Activated naive CD4-positive, alpha-beta T cell treated with anti-CD3 and anti-CD28 coated beads, Interleukin-2, amount 50 U/mL, for 72 hours (primary cell): ENCODE measurements around the gene NINJ2. TPM values are rescaled to one million over a fixed set of nuclear protein-coding genes. Genes with fewer than 3 reads are reported as not detected.
"Not testable (repeated sequence)": the region's sequence is repeated elsewhere in the genome, so short reads cannot be mapped to it uniquely, and the experiment has no call there.

Experiments used
- ATAC-seq, 2 donors: fragments of 150-1000 bp; cut with Tn5 transposase; 2 replicates each; pipeline ENCODE4 v1.10.0; 2021; ENCODE audit warnings: mild to moderate bottlenecking in 2 of 2, moderate library complexity in 2 of 2
- DNase-seq, 2 donors: peaks; one replicate each; pipeline ENCODE4 v3.0.0; 2021 to 2022; ENCODE audit warnings: low spot score in 2 of 2
- H3K27ac Mint-ChIP-seq, 2 donors: one replicate each; pipeline ENCODE4 v1.8.0; 2022; ENCODE audit warnings: mild to moderate bottlenecking in 2 of 2, mixed read lengths in 2 of 2
- H3K36me3 Mint-ChIP-seq, 2 donors: one replicate each; pipeline ENCODE4 v1.8.0; 2022; ENCODE audit warnings: mixed read lengths in 2 of 2
- H3K9me3 Mint-ChIP-seq, 2 donors: one replicate each; pipeline ENCODE4 v1.8.0; 2022; ENCODE audit warnings: mixed read lengths in 2 of 2
- total RNA-seq, 2 donors: library from RNA; stranded (reverse); gene quantifications; one replicate each; pipeline ENCODE4 v1.2.3, GENCODE V29; 2022

The NINJ2 gene
- total RNA-seq, 2 donors from 2014 or later: 1.4 to 6.1 TPM

DNA sequence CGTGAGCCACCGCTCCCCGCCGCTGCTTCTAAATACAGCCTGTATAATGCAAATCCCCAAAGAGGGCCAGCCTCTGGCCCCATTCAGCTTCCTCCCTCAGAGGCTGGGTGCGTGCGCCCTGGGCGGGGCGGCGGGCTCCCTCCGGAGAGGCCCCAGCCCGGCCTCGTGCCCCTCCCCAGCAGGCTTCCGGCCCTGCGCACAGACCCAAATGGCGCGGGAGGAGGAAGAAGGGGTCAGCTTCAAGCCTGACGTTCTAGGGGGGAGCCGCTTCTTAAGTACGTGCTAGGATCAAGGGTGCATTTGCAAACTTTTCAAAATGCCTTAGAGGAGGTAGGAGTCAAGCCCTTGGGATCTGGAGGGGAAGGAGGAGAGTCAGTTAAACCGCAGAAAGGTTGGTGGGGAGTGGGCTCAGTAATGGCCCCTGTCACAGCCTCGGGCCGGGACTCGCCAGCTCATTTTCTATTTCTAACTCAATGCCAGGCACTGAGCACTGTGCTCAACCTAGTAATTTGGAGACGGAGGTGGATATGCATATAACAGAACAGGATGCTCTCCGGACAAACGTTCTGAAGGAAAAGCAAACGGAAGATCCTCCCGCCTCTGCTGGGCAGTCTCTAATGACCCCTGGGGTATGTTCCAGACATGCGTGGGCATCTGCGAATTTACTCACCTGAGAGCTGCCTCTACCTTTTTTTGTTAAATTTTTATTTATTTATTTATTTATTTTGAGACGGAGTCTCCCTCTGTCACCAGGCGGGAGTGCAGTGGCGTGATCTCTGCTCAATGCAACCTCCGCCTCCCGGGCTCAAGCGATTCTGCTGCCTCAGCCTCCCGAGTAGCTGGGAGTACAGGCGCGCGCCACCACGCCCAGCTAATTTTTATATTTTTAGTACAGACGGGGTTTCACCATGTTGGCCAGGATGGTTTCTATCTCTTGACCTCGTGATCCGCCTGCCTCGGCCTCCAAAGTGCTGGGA is 32.3 kb downstream of the NINJ2 start:
- ATAC-seq: peak in 1 of 2 donors; percentile 98
- peak in 1 of 2 donors; percentile 65 for DNase-seq
- Mint-ChIP-seq H3K36me3 (peaks cover 0 to 6% of the 10 kb centered on the region in 2 donors), H3K27ac (peak overlapping the region in 1 of 2 donors; percentile 96), H3K9me3 (no peaks in the 10 kb centered on the region)

DNA sequence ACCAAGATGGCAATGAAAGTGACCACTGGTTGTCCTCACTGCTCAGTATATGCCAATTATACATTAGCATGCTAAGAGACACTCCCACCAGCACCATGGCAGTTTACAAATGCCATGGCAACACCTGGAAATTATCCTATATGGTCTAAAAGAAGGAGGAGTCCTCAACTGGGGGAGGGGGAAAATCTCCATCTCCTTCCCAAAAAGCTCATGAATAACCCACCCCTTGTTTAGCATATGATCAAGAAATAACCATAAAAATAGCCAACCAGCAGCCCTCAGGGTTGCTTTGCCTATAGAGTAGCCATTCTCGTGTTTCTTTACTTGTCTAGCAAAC is 34.5 kb downstream of the NINJ2 start:
- not testable (repeated sequence) for DNase-seq, ATAC-seq, H3K9me3 Mint-ChIP-seq, H3K36me3 Mint-ChIP-seq, H3K27ac Mint-ChIP-seq

DNA sequence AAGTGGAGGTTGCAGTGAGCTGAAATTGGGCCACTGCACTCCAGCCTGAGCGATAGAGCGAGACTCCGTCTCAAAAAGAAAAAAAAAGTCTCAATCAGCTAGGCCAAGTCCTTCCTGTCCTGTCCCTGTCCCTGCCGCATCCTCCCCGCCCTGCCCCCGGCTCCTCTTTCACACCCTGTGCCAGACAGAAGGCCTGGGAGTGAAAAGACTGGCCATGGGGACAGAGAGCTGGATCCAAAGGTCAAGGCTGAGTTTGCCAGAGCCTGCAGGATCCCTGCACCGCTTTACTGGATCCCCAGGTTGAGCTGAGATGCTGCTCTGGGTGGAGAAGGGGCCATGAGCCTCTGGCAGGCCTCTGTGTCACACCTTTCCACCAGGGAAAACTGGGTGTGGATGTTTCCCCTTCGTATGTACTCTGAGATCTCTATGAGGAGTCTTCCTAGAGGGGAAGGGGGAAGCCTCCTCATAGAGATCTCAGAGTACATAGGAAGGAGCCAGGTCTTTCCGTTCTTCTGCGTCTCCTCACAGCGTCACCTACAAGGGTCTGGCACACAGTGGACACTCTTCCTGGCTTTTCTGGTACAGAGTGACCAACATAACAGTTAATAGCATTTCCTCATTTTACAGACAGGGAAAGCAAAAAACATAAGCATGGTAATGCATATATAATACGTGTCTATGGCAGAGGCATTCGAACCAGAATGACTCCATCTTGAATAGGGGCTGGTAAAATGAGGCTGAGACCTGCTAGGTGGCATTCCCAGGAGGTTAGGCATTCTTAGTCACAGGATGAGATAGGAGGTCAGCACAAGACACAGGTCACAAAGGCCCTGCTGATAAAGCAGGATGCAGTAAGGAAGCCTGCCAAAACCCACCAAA is 35.1 kb downstream of the NINJ2 start:
- Mint-ChIP-seq H3K27ac (no peak overlapping the region), H3K9me3 (no peaks in the 10 kb centered on the region), H3K36me3 (peaks cover 0 to 6% of the 10 kb centered on the region in 2 donors)
- no peak for DNase-seq
- no peak for ATAC-seq

DNA sequence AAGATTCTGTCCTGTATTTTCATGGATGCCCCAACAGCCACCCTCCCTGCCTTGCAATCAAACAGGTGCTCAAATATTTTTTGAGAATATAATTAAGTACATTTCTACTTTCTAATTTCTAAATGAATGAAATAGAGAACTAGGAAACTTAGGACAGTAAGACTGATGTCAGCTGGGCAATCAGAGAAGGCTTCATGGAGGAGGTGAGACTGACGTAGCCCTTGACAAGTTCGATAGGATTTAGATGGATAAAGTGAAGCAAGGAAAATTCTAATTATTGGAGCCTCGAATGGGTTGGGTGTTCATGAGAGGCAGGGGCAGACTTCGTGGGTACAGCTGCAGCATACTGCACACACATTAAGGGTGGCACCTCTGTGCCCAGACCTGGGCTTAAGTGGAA is 36.0 kb downstream of the NINJ2 start:
- H3K36me3 Mint-ChIP-seq: peaks cover 0 to 6% of the 10 kb centered on the region in 2 donors
- H3K9me3 Mint-ChIP-seq: no peaks in the 10 kb centered on the region
- H3K27ac Mint-ChIP-seq: no peak overlapping the region

DNA sequence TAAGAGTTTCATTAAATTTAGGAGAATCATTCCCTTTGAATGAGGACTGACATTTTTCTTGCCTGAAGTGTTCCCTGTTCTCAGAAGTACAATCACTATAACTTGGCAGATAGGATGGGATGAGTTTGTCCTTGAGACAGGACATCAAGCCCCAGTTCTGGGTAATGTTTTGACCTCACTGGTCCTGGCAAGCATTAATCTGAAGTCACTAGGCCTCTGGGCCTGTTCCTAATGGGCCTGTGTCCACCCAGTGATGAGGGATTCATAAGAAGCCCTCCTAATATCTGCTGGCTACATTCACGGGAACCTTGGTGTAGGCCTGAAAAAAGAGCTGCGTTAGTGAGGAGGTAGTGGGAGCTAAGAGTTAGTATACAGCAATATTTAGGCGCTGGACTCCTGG is 37.2 kb downstream of the NINJ2 start:
- Mint-ChIP-seq H3K9me3 (no peaks in the 10 kb centered on the region), H3K27ac (no peak overlapping the region), H3K36me3 (peaks cover 0 to 5% of the 10 kb centered on the region in 2 donors)
- no peak for ATAC-seq
- DNase-seq: no peak

More for the DNA sequence above, 36.0 kb downstream of the NINJ2 start:
- ATAC-seq: no peak
- no peak for DNase-seq

DNA sequence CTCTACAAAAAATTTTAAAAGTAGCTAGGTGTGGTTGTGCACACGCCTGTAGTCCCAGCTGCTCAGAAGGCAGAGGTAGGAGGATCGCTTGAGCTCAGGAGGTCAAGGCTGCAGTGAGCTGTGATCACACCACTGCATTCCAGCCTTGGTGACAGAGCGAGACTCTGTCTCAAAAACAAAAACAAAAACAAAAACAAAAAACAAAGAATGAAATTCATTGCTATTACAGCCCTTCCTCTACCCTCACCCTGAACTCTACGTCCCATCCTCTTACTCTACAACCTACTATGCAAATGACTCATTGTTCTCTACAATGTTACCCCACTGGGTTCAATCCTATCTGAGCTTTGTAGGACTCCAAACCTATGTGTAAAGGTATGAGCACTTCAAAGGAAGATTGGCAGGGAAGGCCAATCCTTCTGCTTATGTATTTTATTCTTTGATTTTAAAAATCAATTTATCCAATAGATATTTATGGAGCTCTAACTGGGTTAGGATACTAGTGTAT is 39.3 kb downstream of the NINJ2 start:
- H3K9me3 Mint-ChIP-seq: no peaks in the 10 kb centered on the region
- DNase-seq: no peak
- H3K36me3 Mint-ChIP-seq: no peaks in the 10 kb centered on the region
- peak in 1 of 2 donors; percentile 44 for ATAC-seq
- H3K27ac Mint-ChIP-seq: no peak overlapping the region

DNA sequence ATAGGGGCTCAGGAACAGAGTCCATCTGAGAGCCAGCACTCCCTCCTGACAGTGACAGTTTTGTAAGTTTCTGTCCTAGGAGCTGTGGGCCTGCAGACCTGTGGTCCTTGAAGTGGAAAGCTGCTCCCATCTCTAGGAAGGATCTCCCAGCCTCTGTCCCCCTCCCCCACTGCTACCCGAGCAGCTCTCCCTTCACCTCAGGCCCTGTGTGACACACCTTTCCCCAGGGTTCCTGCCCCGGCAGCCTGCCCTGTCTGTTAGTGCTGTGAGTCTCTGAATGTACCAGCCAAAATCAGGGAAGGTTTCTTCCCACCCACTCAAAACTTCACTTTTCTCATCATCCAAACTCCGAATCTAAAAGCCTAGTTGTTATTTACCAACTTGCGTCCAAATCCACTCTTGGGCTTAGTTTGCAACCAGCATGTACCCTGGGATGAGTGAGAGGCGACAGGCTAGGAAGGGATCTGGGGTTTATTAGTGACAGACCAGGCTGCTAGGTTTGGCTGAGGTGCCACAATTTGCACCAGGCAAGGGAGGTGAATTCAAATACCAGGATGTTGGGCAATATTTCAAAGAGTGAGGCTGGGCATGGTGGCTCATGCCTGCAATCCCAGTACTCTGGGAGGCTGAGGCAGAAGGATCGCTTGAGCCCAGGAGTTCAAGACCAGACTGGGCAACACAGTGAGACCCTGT is 39.9 kb downstream of the NINJ2 start:
- Mint-ChIP-seq H3K9me3 (no peaks in the 10 kb centered on the region), H3K36me3 (no peaks in the 10 kb centered on the region), H3K27ac (peak overlapping the region; percentile 20 to 58)
- ATAC-seq (peak in 1 of 2 donors; percentile 39), DNase-seq (no peak)

DNA sequence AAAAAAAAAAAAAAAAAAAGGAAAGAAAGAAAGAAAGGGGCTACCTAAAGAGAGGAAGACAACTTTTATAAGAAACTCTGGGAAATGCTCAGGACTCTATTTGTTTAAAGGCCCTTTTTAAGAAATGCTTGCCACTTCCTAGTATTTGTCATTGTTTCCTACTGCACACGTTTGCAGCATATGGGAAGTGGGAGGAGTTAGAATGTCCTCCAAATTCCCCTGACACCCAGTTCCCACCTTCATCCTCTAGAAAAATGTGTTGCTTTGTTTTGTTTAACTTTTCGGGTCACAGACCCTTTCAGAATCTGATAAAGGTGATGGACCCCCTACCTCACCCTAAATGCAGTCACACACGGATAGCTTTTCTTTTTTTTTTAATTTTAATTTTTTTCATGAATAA is 40.8 kb downstream of the NINJ2 start:
- Mint-ChIP-seq H3K27ac (peak overlapping the region; percentile 20 to 84), H3K9me3 (no peaks in the 10 kb centered on the region), H3K36me3 (no peaks in the 10 kb centered on the region)
- ATAC-seq: peak; percentile 77 to 85
- DNase-seq: no peak

DNA sequence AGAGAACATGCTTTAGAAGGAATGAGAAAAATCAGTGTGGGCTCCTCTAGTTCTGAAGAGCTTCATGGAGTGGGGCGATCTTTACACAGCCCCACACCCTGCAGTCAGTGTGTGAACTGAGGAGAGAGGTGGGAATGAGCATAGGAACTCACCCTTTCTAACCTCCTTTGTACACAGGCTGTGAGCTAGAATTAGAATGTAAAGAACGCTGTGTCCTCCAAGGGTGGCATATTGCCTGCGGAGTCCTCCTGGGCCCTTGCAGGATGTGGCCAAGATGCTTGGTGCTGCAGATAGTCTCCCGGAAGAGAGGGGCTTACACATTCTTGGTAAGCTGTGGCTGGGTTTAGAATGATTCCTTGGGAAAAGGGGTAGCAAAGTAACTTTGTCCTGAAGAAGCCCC is 43.9 kb downstream of the NINJ2 start:
- ATAC-seq (no peak), DNase-seq (no peak)
- H3K27ac Mint-ChIP-seq: no peak overlapping the region

DNA sequence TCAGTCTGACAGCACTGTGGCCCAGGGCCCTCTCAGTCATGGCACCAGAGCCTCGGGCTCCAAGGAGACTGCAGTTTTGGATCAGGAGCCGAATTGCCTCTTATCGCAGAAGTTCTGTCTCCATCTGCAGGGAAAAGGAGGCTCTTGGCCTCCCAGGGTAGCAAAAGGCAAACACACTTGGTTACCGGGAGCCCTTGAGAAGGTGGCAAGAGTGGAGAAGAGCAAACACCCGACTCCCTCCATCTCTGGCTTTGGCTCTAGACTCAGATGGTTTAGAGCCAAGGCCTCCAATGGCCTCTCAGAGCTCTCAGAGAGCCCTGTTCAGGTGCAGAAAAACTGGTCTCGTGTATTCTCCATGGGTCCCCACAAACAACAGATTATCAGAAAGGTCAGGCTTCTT is 44.6 kb downstream of the NINJ2 start:
- no peak overlapping the region for H3K27ac Mint-ChIP-seq
- ATAC-seq: no peak

More for the DNA sequence above, 43.9 kb downstream of the NINJ2 start:
- Mint-ChIP-seq H3K36me3 (no peaks in the 10 kb centered on the region), H3K9me3 (no peaks in the 10 kb centered on the region)

DNA sequence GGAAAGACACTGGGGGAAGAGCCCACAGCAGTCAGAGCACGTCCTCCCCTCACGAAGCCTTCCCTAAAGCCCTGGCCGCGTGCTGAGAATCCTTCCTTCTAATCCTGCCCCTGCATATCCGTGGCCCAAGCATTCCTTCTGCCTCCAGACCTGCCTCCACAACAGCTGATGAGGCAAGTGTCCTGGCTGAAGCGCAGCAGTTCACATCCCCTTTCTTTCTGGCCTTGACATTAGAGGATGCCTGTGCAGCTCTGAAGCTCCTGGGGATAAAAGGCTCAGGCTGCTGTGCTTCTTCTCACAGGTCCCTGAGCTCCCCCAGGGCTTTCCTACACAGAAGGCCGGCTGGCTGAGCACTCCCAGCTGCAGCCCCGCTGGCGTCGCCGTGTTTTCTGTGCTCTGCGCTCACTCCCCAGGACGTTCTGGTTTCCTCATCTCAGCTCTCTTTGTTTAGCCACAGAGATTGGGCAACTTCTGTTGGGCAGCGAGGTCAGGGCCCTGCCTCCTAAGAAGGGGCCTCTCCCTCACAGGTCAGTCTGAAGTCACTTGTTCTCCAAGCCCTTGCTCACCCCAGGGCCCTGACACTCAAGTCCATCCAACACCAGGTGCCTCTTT is 45.8 kb downstream of the NINJ2 start:
- peak overlapping the region in 1 of 2 donors; percentile 13 for H3K27ac Mint-ChIP-seq
- DNase-seq (no peak), ATAC-seq (no peak)
- H3K36me3 Mint-ChIP-seq: no peaks in the 10 kb centered on the region
- no peaks in the 10 kb centered on the region for H3K9me3 Mint-ChIP-seq

More for the DNA sequence above, 44.6 kb downstream of the NINJ2 start:
- Mint-ChIP-seq H3K36me3 (no peaks in the 10 kb centered on the region), H3K9me3 (no peaks in the 10 kb centered on the region)
- no peak for DNase-seq

DNA sequence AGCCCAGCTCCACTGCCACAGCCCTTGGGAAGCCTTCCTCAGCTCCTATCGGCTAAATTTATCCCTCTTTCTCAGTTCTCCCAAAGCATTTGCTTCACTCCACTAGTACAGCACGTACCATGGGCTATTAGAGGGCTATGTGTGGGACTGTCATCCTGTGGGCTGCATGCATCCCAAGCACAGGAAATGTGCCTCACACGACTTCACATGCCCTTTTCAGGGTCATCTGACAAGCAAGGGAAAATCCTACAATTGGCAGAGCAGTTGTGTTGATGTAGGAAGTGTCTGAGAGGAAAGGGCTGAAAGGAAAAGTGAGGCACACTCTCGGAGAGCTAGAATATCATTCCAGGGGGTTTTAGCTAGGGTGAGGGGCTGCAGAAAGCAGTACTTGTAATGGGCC is 47.6 kb downstream of the NINJ2 start:
- H3K27ac Mint-ChIP-seq: no peak overlapping the region
- DNase-seq (no peak), ATAC-seq (no peak)
- no peaks in the 10 kb centered on the region for H3K9me3 Mint-ChIP-seq
- H3K36me3 Mint-ChIP-seq: no peaks in the 10 kb centered on the region

DNA sequence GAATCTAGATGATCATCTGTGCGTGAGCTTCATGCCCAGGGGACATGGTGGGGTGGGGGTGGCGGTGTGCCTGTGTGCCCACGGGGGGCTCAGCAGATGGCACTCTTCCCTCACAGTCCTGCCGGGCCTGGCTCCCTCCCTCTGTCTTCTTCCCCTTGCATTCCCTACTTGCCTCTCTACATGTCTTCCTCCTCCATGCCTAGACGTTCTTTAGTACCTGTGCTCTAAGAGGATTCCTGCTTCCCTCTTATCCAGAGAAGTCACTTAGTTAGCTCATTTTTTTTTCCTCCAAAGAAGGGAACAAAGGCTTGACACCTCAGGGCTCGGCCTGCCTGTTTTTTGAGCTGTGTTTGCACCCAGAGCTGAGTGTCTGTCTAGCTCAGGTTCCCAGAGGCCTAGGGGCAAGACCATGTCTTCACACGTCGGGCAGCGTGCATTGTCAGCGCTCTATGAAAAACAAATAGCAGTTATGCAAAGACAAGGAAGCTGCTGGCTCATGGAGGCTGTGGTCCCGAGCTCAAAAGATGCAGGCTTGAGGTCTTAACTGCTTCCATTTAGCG is 48.8 kb downstream of the NINJ2 start:
- DNase-seq (no peak), ATAC-seq (peak; percentile 40 to 41)
- no peak overlapping the region for H3K27ac Mint-ChIP-seq

DNA sequence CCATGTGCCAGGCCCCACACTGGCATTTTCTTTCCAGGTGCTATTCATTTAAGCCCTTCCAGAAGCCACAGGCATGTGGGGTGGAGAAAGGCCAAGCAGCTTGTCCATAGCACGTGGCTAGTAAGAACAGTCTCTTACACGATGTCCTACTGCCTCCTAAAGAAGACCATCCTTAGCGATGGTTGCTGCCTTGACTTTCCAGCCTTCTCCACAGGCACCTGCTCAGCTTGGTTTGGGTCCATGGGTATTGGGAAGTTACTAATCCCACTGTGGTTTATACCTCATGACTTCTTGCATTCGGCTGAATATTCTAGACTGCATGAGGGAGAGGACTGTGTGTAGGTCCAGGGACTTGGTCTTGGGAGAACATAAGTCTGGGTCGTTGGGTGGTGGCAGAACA is 49.2 kb downstream of the NINJ2 start:
- Mint-ChIP-seq H3K36me3 (no peaks in the 10 kb centered on the region), H3K27ac (no peak overlapping the region), H3K9me3 (no peaks in the 10 kb centered on the region)
- DNase-seq (no peak), ATAC-seq (no peak)

More for the DNA sequence above, 48.8 kb downstream of the NINJ2 start:
- Mint-ChIP-seq H3K36me3 (no peaks in the 10 kb centered on the region), H3K9me3 (no peaks in the 10 kb centered on the region)

DNA sequence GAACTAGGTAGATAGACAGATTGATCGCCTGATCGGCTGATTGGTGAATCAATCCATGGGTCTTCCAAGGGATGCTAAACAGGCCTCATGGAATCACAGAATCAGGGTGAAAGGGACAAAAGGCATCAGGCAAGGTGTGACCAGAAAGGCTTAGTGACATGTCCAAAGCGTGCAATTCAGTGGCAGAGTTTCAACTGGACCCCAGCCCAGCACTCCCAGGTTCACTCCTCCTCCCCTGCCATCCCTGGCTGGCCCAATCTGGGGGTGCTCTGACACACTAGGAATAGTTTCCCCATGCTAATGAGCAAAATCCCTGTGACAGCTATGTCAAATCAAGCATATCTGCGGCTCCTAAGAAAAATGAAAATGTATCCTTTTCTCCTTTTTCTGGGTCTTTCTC is 50.4 kb downstream of the NINJ2 start:
- DNase-seq (no peak), ATAC-seq (no peak)
- Mint-ChIP-seq H3K9me3 (no peaks in the 10 kb centered on the region), H3K27ac (no peak overlapping the region), H3K36me3 (no peaks in the 10 kb centered on the region)

DNA sequence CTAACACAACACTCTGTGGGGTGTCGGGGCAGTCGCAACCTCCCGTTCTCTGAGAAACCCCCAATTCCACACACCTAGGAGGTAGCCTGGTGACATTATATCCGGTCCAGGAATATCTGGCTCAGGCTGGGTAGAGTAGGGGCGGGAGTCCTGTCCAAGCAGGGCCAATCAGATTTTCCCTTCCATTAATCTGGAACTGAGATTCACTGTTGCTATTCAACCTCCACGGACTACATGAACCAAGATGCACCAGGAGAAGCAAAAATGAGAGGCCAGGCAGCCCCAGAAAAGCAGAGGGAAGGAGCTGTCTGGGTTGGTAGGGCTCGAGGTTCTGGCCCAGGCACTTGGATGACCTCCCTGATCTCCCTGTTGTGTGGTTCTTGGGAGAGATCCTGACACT is 51.0 kb downstream of the NINJ2 start:
- H3K27ac Mint-ChIP-seq: no peak overlapping the region
- ATAC-seq: no peak
- DNase-seq: no peak
- H3K36me3 Mint-ChIP-seq: no peaks in the 10 kb centered on the region
- no peaks in the 10 kb centered on the region for H3K9me3 Mint-ChIP-seq
